H9 (cell line): ENCODE measurements around the gene MBD2. TPM values are rescaled to one million over a fixed set of nuclear protein-coding genes. Genes with fewer than 3 reads are reported as not detected.

ENCODE experiments used
- DNase-seq: peaks from one replicate; pipeline ENCODE4 v3.0.0-alpha.2; 2017
- H2AFZ ChIP-seq: one replicate; pipeline ENCODE4 v1.6.1; 2013; ENCODE audit warnings: mild to moderate bottlenecking, low read length, control low read depth, moderate library complexity
- H2AK5ac ChIP-seq: 2 replicates; pipeline ENCODE4 v1.6.1; 2013; ENCODE audit warnings: low read length, control low read depth, mixed read lengths; ENCODE audit not compliant: insufficient read length
- H2BK120ac ChIP-seq: one replicate; pipeline ENCODE4 v1.6.1; 2013; ENCODE audit warnings: low read depth, mild to moderate bottlenecking, low read length, control low read depth, inconsistent platforms; ENCODE audit not compliant: poor library complexity, severe bottlenecking
- H2BK12ac ChIP-seq: 2 replicates; pipeline ENCODE4 v1.6.1; 2013; ENCODE audit warnings: low read length, control low read depth, mixed read lengths, low read depth; ENCODE audit not compliant: insufficient read length
- H2BK15ac ChIP-seq: 2 replicates; pipeline ENCODE4 v1.6.1; 2013; ENCODE audit warnings: low read depth, low read length, control low read depth
- H2BK20ac ChIP-seq: one replicate; pipeline ENCODE4 v1.6.1; 2013; ENCODE audit warnings: low read depth, mild to moderate bottlenecking, low read length, control low read depth, inconsistent platforms; ENCODE audit not compliant: poor library complexity, severe bottlenecking
- H2BK5ac ChIP-seq: 2 replicates; pipeline ENCODE4 v1.6.1; 2013; ENCODE audit warnings: low read length, control low read depth, mixed read lengths; ENCODE audit not compliant: insufficient read length
- H3K14ac ChIP-seq: 2 replicates; pipeline ENCODE4 v1.6.1; 2013; ENCODE audit warnings: low read length, control low read depth; ENCODE audit not compliant: insufficient read depth
- H3K18ac ChIP-seq: 2 replicates; pipeline ENCODE4 v1.6.1; 2013; ENCODE audit warnings: low read depth, mild to moderate bottlenecking, mixed read lengths, low read length, control low read depth; ENCODE audit not compliant: insufficient read length
- H3K23ac ChIP-seq: 2 replicates; pipeline ENCODE4 v1.6.1; 2013; ENCODE audit warnings: low read length, control low read depth, mixed read lengths, low read depth; ENCODE audit not compliant: insufficient read length
- H3K23me2 ChIP-seq: 2 replicates; pipeline ENCODE4 v1.6.1; 2013; ENCODE audit warnings: low read depth, mild to moderate bottlenecking, mixed read lengths, low read length, control low read depth; ENCODE audit not compliant: insufficient read length, poor library complexity, severe bottlenecking
- H3K27ac ChIP-seq: 2 replicates; pipeline ENCODE4 v1.5.1; 2013; ENCODE audit warnings: low read length, control low read depth, mixed read lengths, low read depth; ENCODE audit not compliant: insufficient read length
- H3K27me3 ChIP-seq: 2 replicates; pipeline ENCODE4 v1.6.1; 2013; ENCODE audit warnings: low read length, control low read depth, inconsistent platforms; ENCODE audit not compliant: insufficient read depth
- H3K4ac ChIP-seq: 2 replicates; pipeline ENCODE4 v1.6.1; 2013; ENCODE audit warnings: low read depth, mild to moderate bottlenecking, control low read depth, inconsistent platforms, low read length, moderate library complexity
- H3K4me1 ChIP-seq: 2 replicates; pipeline ENCODE4 v1.6.1; 2013; ENCODE audit warnings: low read length, control low read depth, inconsistent platforms; ENCODE audit not compliant: insufficient read depth
- H3K4me2 ChIP-seq: 2 replicates; pipeline ENCODE4 v1.6.1; 2013; ENCODE audit warnings: low read length, control low read depth, mixed read lengths; ENCODE audit not compliant: insufficient read length, insufficient read depth
- H3K56ac ChIP-seq: 2 replicates; pipeline ENCODE4 v1.6.1; 2013; ENCODE audit warnings: low read depth, mild to moderate bottlenecking, mixed read lengths, low read length, control low read depth; ENCODE audit not compliant: insufficient read length
- H3K79me1 ChIP-seq: 2 replicates; pipeline ENCODE4 v1.6.1; 2013; ENCODE audit warnings: low read depth, mild to moderate bottlenecking, moderate library complexity, low read length, control low read depth, inconsistent platforms; ENCODE audit not compliant: insufficient read depth, poor library complexity, severe bottlenecking
- H3K79me2 ChIP-seq: 2 replicates; pipeline ENCODE4 v1.6.1; 2013; ENCODE audit warnings: low read length, control low read depth, inconsistent platforms; ENCODE audit not compliant: insufficient read depth
- H3K9ac ChIP-seq: 2 replicates; pipeline ENCODE4 v1.6.1; 2013; ENCODE audit warnings: low read length, control low read depth, mixed read lengths; ENCODE audit not compliant: insufficient read length; ENCODE audit errors: extremely low read depth
- H3K9me3 ChIP-seq: one replicate; pipeline ENCODE4 v1.6.1; 2013; ENCODE audit warnings: low read depth, low read length, inconsistent platforms; ENCODE audit not compliant: control insufficient read depth
- H3T11ph ChIP-seq: one replicate; pipeline ENCODE4 v1.6.1; 2013; ENCODE audit warnings: mild to moderate bottlenecking, low read length, control low read depth, inconsistent platforms
- H4K20me1 ChIP-seq: one replicate; pipeline ENCODE4 v1.6.1; 2013; ENCODE audit not compliant: control insufficient read depth, insufficient read length, insufficient read depth
- H4K5ac ChIP-seq: 2 replicates; pipeline ENCODE4 v1.6.1; 2013; ENCODE audit warnings: low read depth, mild to moderate bottlenecking, mixed read lengths, low read length, control low read depth; ENCODE audit not compliant: insufficient read length
- H4K8ac ChIP-seq: replicated peaks from 2 replicates; pipeline ENCODE4 v1.6.1; 2013; ENCODE audit warnings: low read length, control low read depth, mixed read lengths, low read depth; ENCODE audit not compliant: insufficient read length
- H4K91ac ChIP-seq: 2 replicates; pipeline ENCODE4 v1.6.1; 2013; ENCODE audit warnings: low read depth, mild to moderate bottlenecking, moderate library complexity, mixed read lengths, low read length, control low read depth; ENCODE audit not compliant: insufficient read length
- H3K27ac Mint-ChIP-seq, 3 experiments: 2 replicates in 2 of 3; 3 replicates in 1 of 3; pipeline ENCODE4 v1.8.0; 2020 to 2021; ENCODE audit warnings: mixed read lengths in 3 of 3, mild to moderate bottlenecking in 1 of 3, moderate library complexity in 1 of 3
- H3K27me3 Mint-ChIP-seq: 2 replicates; pipeline ENCODE4 v1.8.0; 2021; ENCODE audit warnings: low read depth, mild to moderate bottlenecking, moderate library complexity, mixed read lengths
- H3K36me3 Mint-ChIP-seq, 3 experiments: 2 replicates in 2 of 3; 3 replicates in 1 of 3; pipeline ENCODE4 v1.8.0; 2020 to 2021; ENCODE audit warnings: low read depth in 3 of 3, mixed read lengths in 3 of 3; ENCODE audit not compliant: insufficient read depth in 1 of 3
- H3K4me1 Mint-ChIP-seq, 2 experiments: 2 replicates each; pipeline ENCODE4 v1.8.0; 2020; ENCODE audit warnings: mixed read lengths in 2 of 2
- H3K4me3 Mint-ChIP-seq, 2 experiments: 2 replicates in 1 of 2; 3 replicates in 1 of 2; pipeline ENCODE4 v1.8.0; 2020 to 2021; ENCODE audit warnings: mild to moderate bottlenecking in 2 of 2, mixed read lengths in 2 of 2, moderate library complexity in 1 of 2
- H3K9me3 Mint-ChIP-seq, 2 experiments: 2 replicates in 1 of 2; 3 replicates in 1 of 2; pipeline ENCODE4 v1.8.0; 2020; ENCODE audit warnings: mild to moderate bottlenecking in 2 of 2, mixed read lengths in 2 of 2, moderate library complexity in 1 of 2
- CTCF ChIP-seq: fragments of 200-600 bp; sonication (generic); conservative IDR thresholded peaks from 3 replicates; pipeline ENCODE4 v1.8.0; 2021; ENCODE audit warnings: antibody characterized with exemption, mild to moderate bottlenecking
- WGBS: extraction: QIAGEN DNeasy Blood & Tissue Kit; methylation state at CpG from one replicate; pipeline ENCODE4 v1.1.7; 2013; ENCODE audit warnings: missing lambda C conversion rate, low lambda C conversion rate, mixed read lengths; ENCODE audit not compliant: insufficient read length; ENCODE audit errors: extremely low coverage; 5-methylcytosine and 5-hydroxymethylcytosine counted together
- total RNA-seq: library from RNA; stranded (reverse); gene quantifications from 2 replicates; pipeline ENCODE4 v1.2.1, GENCODE V29; 2021

MBD2 gene
- total RNA-seq, 1 experiment from 2014 or later: 34.0 TPM

DNA sequence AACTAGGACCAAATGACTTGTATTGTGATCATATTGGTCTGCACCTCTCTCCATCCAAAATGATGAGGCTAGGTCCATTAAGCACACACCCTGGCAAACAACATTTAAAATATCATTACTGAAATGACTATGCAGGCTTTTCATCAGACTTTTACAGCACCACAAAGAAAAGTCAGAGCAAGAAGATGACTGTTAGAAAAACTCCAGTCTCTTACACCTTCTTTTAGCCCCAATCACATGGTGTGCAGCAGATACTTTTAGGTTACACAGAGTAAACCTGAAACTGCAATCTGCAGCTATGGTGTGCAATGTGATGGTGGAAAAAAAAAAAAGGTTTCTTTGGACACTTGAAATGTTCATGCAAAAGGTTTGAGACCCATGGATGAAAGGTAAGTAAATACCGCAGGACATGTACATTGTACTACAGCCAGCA, 39.5 kb upstream of the MBD2 start:
- Mint-ChIP-seq H3K36me3 (peaks cover 0 to 4% (median 0%) of the 10 kb centered on the region in 3 experiments; a peak in 1 of 7 replicates), H3K27me3 (no peaks in the 10 kb centered on the region), H3K9me3 (no peaks in the 10 kb centered on the region), H3K4me1 (peaks cover 3 to 4% of the 10 kb centered on the region in 2 experiments), H3K27ac (no peak overlapping the region), H3K4me3 (no peak overlapping the region)
- H3K27me3 ChIP-seq: no peaks in the 10 kb centered on the region
- H4K5ac ChIP-seq: no peak overlapping the region
- H2BK20ac ChIP-seq: no peak overlapping the region
- H2AFZ ChIP-seq: no peak overlapping the region
- H3K79me2 ChIP-seq: no peaks in the 10 kb centered on the region
- no CpG with 5 or more reads among the region's 1 CpG for WGBS
- no peak overlapping the region for H3K4me2 ChIP-seq
- H3K9me3 ChIP-seq: no peaks in the 10 kb centered on the region
- no peak overlapping the region for H3K14ac ChIP-seq
- H3T11ph ChIP-seq: no peak overlapping the region
- no peak overlapping the region for H3K18ac ChIP-seq
- no peak overlapping the region for H4K8ac ChIP-seq
- H3K4me1 ChIP-seq: no peaks in the 10 kb centered on the region
- DNase-seq: no peak
- H2BK5ac ChIP-seq: no peak overlapping the region
- no peak overlapping the region for H3K27ac ChIP-seq
- H3K79me1 ChIP-seq: no peaks in the 10 kb centered on the region
- H2BK15ac ChIP-seq: no peak overlapping the region
- no peak overlapping the region for H2AK5ac ChIP-seq
- H3K23ac ChIP-seq: no peak overlapping the region
- no peak for TF ChIP-seq CTCF
- H3K9ac ChIP-seq: no peak overlapping the region
- H3K4ac ChIP-seq: no peak overlapping the region
- H2BK12ac ChIP-seq: no peak overlapping the region
- no peak overlapping the region for H2BK120ac ChIP-seq
- no peaks in the 10 kb centered on the region for H4K20me1 ChIP-seq
- H3K23me2 ChIP-seq: no peaks in the 10 kb centered on the region
- H3K56ac ChIP-seq: no peak overlapping the region
- no peak overlapping the region for H4K91ac ChIP-seq
